Measurements from ENCODE around the gene RNF149.

RNF149 gene

DNA sequence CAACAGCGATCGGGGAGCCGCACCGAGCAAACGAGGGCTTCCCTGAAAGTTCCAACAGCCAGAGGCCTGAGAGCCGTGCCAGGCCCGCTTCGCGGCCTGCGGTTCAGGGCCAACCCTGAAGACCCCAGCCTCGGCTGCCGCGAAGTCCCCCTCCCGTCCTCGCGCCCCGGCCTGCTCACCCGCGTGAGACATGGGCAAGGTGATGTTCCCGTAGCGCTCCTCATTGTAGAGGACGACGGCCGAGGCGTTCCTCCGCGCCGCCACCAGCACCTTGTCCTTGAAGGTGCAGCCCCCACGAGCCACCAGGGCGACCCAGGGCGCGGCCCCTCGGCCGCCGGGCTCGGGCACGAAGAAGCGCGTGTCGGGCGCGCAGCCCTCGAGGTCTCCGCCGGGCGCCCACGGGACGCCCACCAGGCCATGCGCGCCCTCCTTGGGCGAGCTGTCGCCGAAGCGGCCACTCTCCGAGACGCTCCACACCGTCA is 510 bp downstream of the RNF149 start:
- Histone ChIP-seq H3K36me3 (ENCODE audit: control insufficient read depth in 2 of 2, insufficient read depth in 2 of 2, low read length in 2 of 2) (no peaks in the 10 kb centered on the region), H3K9ac (ENCODE audit: low read length in 2 of 2) (peak overlapping the region; percentile 60 to 88), H3K27ac (ENCODE audit: low read length) (peak overlapping the region; percentile 67), H3K4me1 (ENCODE audit: control insufficient read depth, insufficient read depth, low read length) (peaks cover 38% of the 10 kb centered on the region), H3K27me3 (ENCODE audit: control insufficient read depth in 1 of 2, insufficient read depth in 2 of 2, low read length in 2 of 2) (no peaks in the 10 kb centered on the region), H3K9me3 (ENCODE audit: control insufficient read depth in 2 of 2, low read length in 2 of 2) (no peaks in the 10 kb centered on the region), H3K4me3 (ENCODE audit: low read length in 2 of 2) (peak overlapping the region; percentile 79 to 93)

DNA sequence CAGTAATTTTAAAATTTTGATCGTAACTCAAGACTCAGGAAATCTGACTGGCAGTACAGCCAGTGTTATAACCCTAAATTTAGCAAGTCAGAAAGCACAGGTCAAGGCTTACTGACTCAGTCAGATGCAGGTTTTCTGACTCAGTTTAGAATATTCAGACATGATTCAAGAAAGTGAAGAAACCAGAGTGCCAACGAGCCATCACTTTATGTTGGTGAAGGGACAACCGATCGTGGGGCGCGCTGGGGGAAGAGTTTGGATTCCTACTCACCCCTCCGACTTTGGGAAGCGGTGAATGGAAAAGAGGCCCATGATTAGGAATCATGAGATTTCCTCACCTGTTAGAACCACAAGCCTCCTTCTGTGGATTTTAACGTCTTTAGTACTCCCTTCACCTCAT is 998 bp downstream of the RNF149 start:
- no peaks in the 10 kb centered on the region for H3K27me3 ChIP-seq (ENCODE audit: control insufficient read depth in 1 of 2, insufficient read depth in 2 of 2, low read length in 2 of 2)
- peak overlapping the region; percentile 79 to 93 for H3K4me3 ChIP-seq (ENCODE audit: low read length in 2 of 2)
- H3K4me1 ChIP-seq (ENCODE audit: control insufficient read depth, insufficient read depth, low read length) = peaks cover 38% of the 10 kb centered on the region
- H3K27ac ChIP-seq (ENCODE audit: low read length) = peak overlapping the region; percentile 67
- no peaks in the 10 kb centered on the region for H3K9me3 ChIP-seq (ENCODE audit: control insufficient read depth in 2 of 2, low read length in 2 of 2)
- no peaks in the 10 kb centered on the region for H3K36me3 ChIP-seq (ENCODE audit: control insufficient read depth in 2 of 2, insufficient read depth in 2 of 2, low read length in 2 of 2)
- H3K9ac ChIP-seq (ENCODE audit: low read length in 2 of 2) = peak overlapping the region; percentile 60 to 88

DNA sequence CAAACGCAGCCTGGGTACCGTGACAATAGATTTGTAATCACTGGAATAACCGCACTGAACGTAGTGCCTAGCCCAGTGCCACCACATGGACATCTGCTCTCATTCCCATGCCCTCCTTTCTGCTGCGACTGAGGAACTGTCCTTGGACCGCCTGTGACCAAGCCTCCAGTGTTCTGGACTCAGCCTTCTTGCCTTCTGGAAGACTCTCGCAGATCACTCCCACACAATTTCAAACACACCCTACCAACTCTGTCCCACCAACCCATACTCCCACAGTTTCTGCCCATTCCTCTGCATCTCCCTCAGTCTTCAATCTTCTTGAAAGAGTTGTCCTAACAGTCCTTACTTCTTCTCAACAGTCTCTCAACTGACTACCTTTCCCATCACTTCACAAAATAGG is 2.1 kb downstream of the RNF149 start:
- Histone ChIP-seq H3K9me3 (ENCODE audit: control insufficient read depth in 2 of 2, low read length in 2 of 2) (no peaks in the 10 kb centered on the region), H3K9ac (ENCODE audit: low read length in 2 of 2) (peak overlapping the region in 1 of 2 donors; percentile 88), H3K27ac (ENCODE audit: low read length) (peak overlapping the region; percentile 20), H3K4me3 (ENCODE audit: low read length in 2 of 2) (peak overlapping the region; percentile 79 to 93), H3K27me3 (ENCODE audit: control insufficient read depth in 1 of 2, insufficient read depth in 2 of 2, low read length in 2 of 2) (no peaks in the 10 kb centered on the region), H3K36me3 (ENCODE audit: control insufficient read depth in 2 of 2, insufficient read depth in 2 of 2, low read length in 2 of 2) (no peaks in the 10 kb centered on the region), H3K4me1 (ENCODE audit: control insufficient read depth, insufficient read depth, low read length) (peaks cover 38% of the 10 kb centered on the region)

DNA sequence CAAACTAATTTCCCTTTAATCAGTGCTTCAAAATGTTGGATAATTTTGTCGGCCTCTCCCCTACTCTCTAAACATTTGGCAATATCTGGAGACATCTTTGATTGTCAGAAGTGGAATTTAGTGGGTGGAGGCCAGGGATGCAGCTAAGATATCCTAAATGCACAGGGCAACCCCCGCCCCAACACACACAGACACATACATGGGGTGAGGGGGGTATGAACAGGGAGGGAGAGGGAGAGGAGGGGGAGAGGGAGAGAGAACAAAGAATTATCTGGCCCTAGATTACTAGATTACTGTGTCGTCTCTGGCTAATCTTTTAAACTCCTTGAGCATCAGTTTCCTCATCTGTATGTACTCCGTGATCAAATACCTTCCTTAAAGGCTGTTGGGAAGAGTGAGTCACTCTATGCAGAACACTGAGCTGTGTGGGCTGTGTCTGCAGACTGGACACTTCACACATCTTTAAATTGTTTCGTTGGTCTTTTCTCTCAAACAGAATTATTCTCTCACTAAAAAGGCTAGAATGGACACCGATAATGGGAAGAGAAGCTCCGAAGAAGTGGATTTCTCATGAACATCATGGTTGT is 2.9 kb downstream of the RNF149 start:
- H3K27ac ChIP-seq (ENCODE audit: low read length) = no peak overlapping the region
- peaks cover 38% of the 10 kb centered on the region for H3K4me1 ChIP-seq (ENCODE audit: control insufficient read depth, insufficient read depth, low read length)
- peak overlapping the region in 1 of 2 donors; percentile 28 for H3K9ac ChIP-seq (ENCODE audit: low read length in 2 of 2)
- H3K36me3 ChIP-seq (ENCODE audit: control insufficient read depth in 2 of 2, insufficient read depth in 2 of 2, low read length in 2 of 2) = no peaks in the 10 kb centered on the region
- no peaks in the 10 kb centered on the region for H3K9me3 ChIP-seq (ENCODE audit: control insufficient read depth in 2 of 2, low read length in 2 of 2)
- H3K4me3 ChIP-seq (ENCODE audit: low read length in 2 of 2) = peak overlapping the region; percentile 79 to 93
- no peaks in the 10 kb centered on the region for H3K27me3 ChIP-seq (ENCODE audit: control insufficient read depth in 1 of 2, insufficient read depth in 2 of 2, low read length in 2 of 2)

DNA sequence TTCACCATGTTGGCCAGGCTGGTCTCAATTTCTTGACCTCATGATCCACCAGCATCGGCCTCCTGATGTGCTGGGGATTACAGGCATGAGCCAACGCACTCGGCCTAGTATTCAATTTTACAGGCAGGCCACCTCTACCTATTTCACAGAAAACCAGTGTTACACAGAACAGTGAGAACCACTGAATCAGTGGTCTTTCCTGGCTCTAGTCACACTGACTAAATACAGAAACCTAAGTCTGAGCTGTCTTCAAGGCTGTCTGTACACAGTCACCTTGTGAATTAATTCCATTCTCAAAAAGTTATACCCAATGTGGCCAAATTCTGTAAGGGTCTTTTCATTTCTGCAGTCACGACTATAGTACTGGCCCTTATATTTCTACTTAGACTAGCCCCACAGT is 3.5 kb downstream of the RNF149 start:
- Histone ChIP-seq H3K9ac (ENCODE audit: low read length in 2 of 2) (peak overlapping the region in 1 of 2 donors; percentile 28), H3K9me3 (ENCODE audit: control insufficient read depth in 2 of 2, low read length in 2 of 2) (no peaks in the 10 kb centered on the region), H3K27me3 (ENCODE audit: control insufficient read depth in 1 of 2, insufficient read depth in 2 of 2, low read length in 2 of 2) (no peaks in the 10 kb centered on the region), H3K4me3 (ENCODE audit: low read length in 2 of 2) (peak overlapping the region; percentile 8 to 79), H3K27ac (ENCODE audit: low read length) (no peak overlapping the region), H3K4me1 (ENCODE audit: control insufficient read depth, insufficient read depth, low read length) (peaks cover 38% of the 10 kb centered on the region), H3K36me3 (ENCODE audit: control insufficient read depth in 2 of 2, insufficient read depth in 2 of 2, low read length in 2 of 2) (no peaks in the 10 kb centered on the region)

DNA sequence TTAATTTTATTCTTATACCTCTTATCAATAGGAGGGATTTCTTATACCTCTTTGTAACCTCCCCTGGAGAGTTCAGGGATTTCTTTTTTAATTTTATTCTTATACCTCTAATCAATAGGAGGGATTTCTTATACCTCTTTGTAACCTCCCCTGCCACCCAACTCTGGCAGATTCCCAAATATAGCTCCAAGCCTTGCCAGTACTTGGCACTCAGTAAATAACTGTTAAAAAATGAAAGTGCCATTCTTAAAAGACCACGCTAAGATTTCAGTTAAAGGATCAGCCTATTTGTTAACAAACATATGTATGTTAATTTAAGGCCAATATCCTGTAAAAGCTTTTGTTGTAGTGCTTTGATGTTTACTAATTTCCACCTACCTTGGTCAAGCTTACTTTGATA is 4.8 kb downstream of the RNF149 start:
- Histone ChIP-seq H3K9ac (ENCODE audit: low read length in 2 of 2) (no peak overlapping the region), H3K36me3 (ENCODE audit: control insufficient read depth in 2 of 2, insufficient read depth in 2 of 2, low read length in 2 of 2) (no peaks in the 10 kb centered on the region), H3K4me1 (ENCODE audit: control insufficient read depth, insufficient read depth, low read length) (peaks cover 37% of the 10 kb centered on the region), H3K4me3 (ENCODE audit: low read length in 2 of 2) (no peak overlapping the region), H3K27ac (ENCODE audit: low read length) (no peak overlapping the region), H3K27me3 (ENCODE audit: control insufficient read depth in 1 of 2, insufficient read depth in 2 of 2, low read length in 2 of 2) (no peaks in the 10 kb centered on the region), H3K9me3 (ENCODE audit: control insufficient read depth in 2 of 2, low read length in 2 of 2) (no peaks in the 10 kb centered on the region)

DNA sequence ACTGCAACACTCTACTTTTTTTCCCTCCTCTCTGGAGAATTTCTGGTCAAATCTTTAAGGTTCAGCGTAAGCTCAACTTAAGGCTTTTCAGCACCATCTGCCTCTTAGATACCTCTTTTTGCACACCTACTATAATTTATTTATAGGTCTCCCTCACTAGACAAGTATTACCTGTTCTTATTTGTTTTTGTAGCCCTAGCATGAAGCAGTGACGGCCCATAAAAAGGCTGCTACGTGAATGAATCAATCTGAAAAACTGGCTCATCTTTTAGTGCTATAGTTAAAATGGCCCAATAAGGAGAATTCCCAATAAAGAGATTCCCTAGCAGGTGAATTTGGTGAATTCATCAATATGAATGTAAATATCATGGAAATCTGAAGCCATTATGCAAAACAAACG is 6.5 kb downstream of the RNF149 start:
- no peaks in the 10 kb centered on the region for H3K9me3 ChIP-seq (ENCODE audit: control insufficient read depth in 2 of 2, low read length in 2 of 2)
- no peaks in the 10 kb centered on the region for H3K36me3 ChIP-seq (ENCODE audit: control insufficient read depth in 2 of 2, insufficient read depth in 2 of 2, low read length in 2 of 2)
- no peak overlapping the region for H3K27ac ChIP-seq (ENCODE audit: low read length)
- H3K27me3 ChIP-seq (ENCODE audit: control insufficient read depth in 1 of 2, insufficient read depth in 2 of 2, low read length in 2 of 2) = no peaks in the 10 kb centered on the region
- no peak overlapping the region for H3K4me3 ChIP-seq (ENCODE audit: low read length in 2 of 2)
- no peak overlapping the region for H3K9ac ChIP-seq (ENCODE audit: low read length in 2 of 2)
- H3K4me1 ChIP-seq (ENCODE audit: control insufficient read depth, insufficient read depth, low read length) = peaks cover 22% of the 10 kb centered on the region

DNA sequence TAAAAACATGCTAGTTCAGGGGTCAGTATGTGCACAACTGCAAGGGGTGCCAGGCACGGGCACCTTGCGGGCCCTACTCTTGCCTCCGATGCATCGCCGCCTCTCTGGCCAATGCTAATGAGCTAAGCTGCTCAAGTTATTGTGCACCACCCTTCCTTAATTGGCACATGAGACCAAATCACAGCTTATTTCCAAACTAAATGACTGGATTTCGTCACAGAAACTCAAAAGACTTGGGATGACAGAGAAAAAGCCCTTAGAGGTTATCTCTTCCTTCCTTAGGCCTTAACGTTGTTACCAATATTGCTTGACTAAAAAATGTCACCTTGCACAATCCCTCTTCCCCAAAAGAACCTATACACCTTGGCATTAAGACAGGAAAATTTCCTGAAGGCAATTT is 7.7 kb downstream of the RNF149 start:
- no peak overlapping the region for H3K9ac ChIP-seq (ENCODE audit: low read length in 2 of 2)
- H3K27ac ChIP-seq (ENCODE audit: low read length) = no peak overlapping the region
- no peaks in the 10 kb centered on the region for H3K9me3 ChIP-seq (ENCODE audit: control insufficient read depth in 2 of 2, low read length in 2 of 2)
- no peaks in the 10 kb centered on the region for H3K27me3 ChIP-seq (ENCODE audit: control insufficient read depth in 1 of 2, insufficient read depth in 2 of 2, low read length in 2 of 2)
- H3K4me3 ChIP-seq (ENCODE audit: low read length in 2 of 2) = no peak overlapping the region
- H3K36me3 ChIP-seq (ENCODE audit: control insufficient read depth in 2 of 2, insufficient read depth in 2 of 2, low read length in 2 of 2) = no peaks in the 10 kb centered on the region
- H3K4me1 ChIP-seq (ENCODE audit: control insufficient read depth, insufficient read depth, low read length) = peaks cover 16% of the 10 kb centered on the region

DNA sequence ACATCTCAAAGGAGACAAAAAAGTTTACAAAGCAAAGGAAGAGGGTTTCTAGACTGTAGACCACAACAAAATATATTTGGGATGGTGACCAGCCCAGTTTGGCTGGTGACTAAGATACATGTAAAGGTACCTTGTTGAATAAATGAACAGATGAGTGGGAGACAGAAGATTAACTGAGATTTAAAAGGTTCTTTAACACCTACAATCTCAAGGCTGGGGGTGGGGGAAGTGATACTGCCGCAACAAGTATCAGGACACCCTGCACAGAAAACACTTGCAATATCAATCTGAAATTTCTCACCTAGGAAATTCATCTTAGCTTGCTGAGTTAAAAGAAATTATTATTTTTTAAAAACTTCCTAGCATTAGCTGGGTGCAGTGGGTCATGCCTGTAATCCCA is 8.3 kb downstream of the RNF149 start:
- peaks cover 9% of the 10 kb centered on the region for H3K4me1 ChIP-seq (ENCODE audit: control insufficient read depth, insufficient read depth, low read length)

DNA sequence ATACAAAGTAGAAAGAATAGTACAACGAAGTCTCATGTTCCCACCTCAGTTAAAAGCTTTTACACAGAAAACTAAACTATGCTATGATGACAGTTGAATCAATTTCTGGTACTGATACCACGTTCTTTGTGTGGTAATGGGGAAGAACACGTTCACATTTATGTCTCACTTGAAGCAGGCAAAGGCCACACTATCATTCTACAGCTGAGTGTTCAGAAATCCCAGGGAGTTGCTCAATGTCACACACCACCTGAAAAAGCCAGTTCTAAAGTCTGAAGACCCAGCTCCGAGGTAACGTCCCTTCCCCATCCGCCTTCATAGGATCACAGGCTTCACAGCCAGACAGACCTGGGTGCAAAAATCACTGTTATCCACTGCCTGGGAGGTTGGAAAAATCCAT is 8.9 kb downstream of the RNF149 start:
- Histone ChIP-seq H3K27ac (ENCODE audit: low read length) (no peak overlapping the region), H3K9ac (ENCODE audit: low read length in 2 of 2) (no peak overlapping the region), H3K27me3 (ENCODE audit: control insufficient read depth in 1 of 2, insufficient read depth in 2 of 2, low read length in 2 of 2) (no peaks in the 10 kb centered on the region), H3K4me3 (ENCODE audit: low read length in 2 of 2) (no peak overlapping the region), H3K9me3 (ENCODE audit: control insufficient read depth in 2 of 2, low read length in 2 of 2) (no peaks in the 10 kb centered on the region), H3K4me1 (ENCODE audit: control insufficient read depth, insufficient read depth, low read length) (peaks cover 7% of the 10 kb centered on the region), H3K36me3 (ENCODE audit: control insufficient read depth in 2 of 2, insufficient read depth in 2 of 2, low read length in 2 of 2) (peaks cover 0 to 3% of the 10 kb centered on the region in 2 donors)

More for the DNA sequence above, 8.3 kb downstream of the RNF149 start:
- no peak overlapping the region for H3K9ac ChIP-seq (ENCODE audit: low read length in 2 of 2)
- no peaks in the 10 kb centered on the region for H3K27me3 ChIP-seq (ENCODE audit: control insufficient read depth in 1 of 2, insufficient read depth in 2 of 2, low read length in 2 of 2)
- H3K9me3 ChIP-seq (ENCODE audit: control insufficient read depth in 2 of 2, low read length in 2 of 2) = no peaks in the 10 kb centered on the region
- no peak overlapping the region for H3K4me3 ChIP-seq (ENCODE audit: low read length in 2 of 2)
- H3K27ac ChIP-seq (ENCODE audit: low read length) = no peak overlapping the region
- H3K36me3 ChIP-seq (ENCODE audit: control insufficient read depth in 2 of 2, insufficient read depth in 2 of 2, low read length in 2 of 2) = no peaks in the 10 kb centered on the region

DNA sequence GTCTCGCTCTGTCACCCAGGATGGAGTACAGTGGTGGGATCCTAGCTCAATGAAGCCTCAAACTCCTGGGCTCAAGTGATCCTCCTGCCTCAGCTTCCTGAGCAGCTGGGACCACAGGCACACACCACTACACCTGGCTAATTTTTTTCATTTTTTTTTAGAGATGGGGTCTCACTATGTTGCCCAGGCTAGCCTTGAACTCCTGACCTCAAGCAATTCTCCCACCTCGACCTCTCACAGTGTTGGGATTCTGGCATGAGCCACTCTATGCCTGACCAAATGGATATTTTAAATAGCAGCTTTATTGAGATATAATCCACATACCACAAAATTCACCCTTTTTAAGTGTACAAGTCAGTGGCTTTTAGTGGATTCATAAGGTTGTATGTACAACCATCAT is 11.1 kb downstream of the RNF149 start:
- Histone ChIP-seq H3K9ac (ENCODE audit: low read length in 2 of 2) (no peak overlapping the region), H3K9me3 (ENCODE audit: control insufficient read depth in 2 of 2, low read length in 2 of 2) (no peaks in the 10 kb centered on the region), H3K27ac (ENCODE audit: low read length) (no peak overlapping the region), H3K36me3 (ENCODE audit: control insufficient read depth in 2 of 2, insufficient read depth in 2 of 2, low read length in 2 of 2) (peaks cover 5 to 13% of the 10 kb centered on the region in 2 donors), H3K4me3 (ENCODE audit: low read length in 2 of 2) (no peak overlapping the region), H3K27me3 (ENCODE audit: control insufficient read depth in 1 of 2, insufficient read depth in 2 of 2, low read length in 2 of 2) (no peaks in the 10 kb centered on the region), H3K4me1 (ENCODE audit: control insufficient read depth, insufficient read depth, low read length) (peaks cover 3% of the 10 kb centered on the region)

Measured in stomach smooth muscle (tissue), 2 donors.